ENCODE measurements around the gene HACD1.
"Not testable (repeated sequence)": the region's sequence is repeated elsewhere in the genome, so short reads cannot be mapped to it uniquely, and the experiment has no call there.

Gene HACD1

GRCh38 chr10:17640331-17640816 is 23.2 kb upstream of the HACD1 start:
- DNase-seq, result no peak

GRCh38 chr10:17637869-17638268 is 20.7 kb upstream of the HACD1 start:
- no peak for DNase-seq

GRCh38 chr10:17633353-17633752 is 16.2 kb upstream of the HACD1 start:
- no peak for DNase-seq

- not testable (repeated sequence) for DNase-seq
Measured at GRCh38 chr10:17632590-17632989, 15.4 kb upstream of the HACD1 start.

GRCh38 chr10:17626656-17627055 is 9.5 kb upstream of the HACD1 start:
- DNase-seq, result no peak

- no peak for DNase-seq
Measured at GRCh38 chr10:17624996-17625395, 7.8 kb upstream of the HACD1 start.

GRCh38 chr10:17622061-17622460 is 4.9 kb upstream of the HACD1 start:
- no peak for DNase-seq

GRCh38 chr10:17616403-17617030 is 657 bp downstream of the HACD1 start:
- DNase-seq, result peak in 2 of 4 experiments; percentile 6 to 11

GRCh38 chr10:17609523-17610079 is 7.6 kb downstream of the HACD1 start:
- DNase-seq, result no peak

GRCh38 chr10:17607603-17608332 is 9.4 kb downstream of the HACD1 start:
- no peak for DNase-seq

GRCh38 chr10:17607060-17607459 is 10.1 kb downstream of the HACD1 start:
- no peak for DNase-seq

GRCh38 chr10:17606547-17607040 is 10.6 kb downstream of the HACD1 start:
- DNase-seq, result no peak

GRCh38 chr10:17605936-17606335 is 11.2 kb downstream of the HACD1 start:
- no peak for DNase-seq

GRCh38 chr10:17599089-17599488 is 18.1 kb downstream of the HACD1 start:
- no peak for DNase-seq

- no peak for DNase-seq
Measured at GRCh38 chr10:17597386-17597785, 19.8 kb downstream of the HACD1 start.

GRCh38 chr10:17590969-17591645 is 26.1 kb downstream of the HACD1 start:
- DNase-seq, result no peak

GRCh38 chr10:17589316-17589715 is 27.9 kb downstream of the HACD1 start:
- DNase-seq, result not testable (repeated sequence)

- no peak for DNase-seq
Measured at GRCh38 chr10:17588420-17588819, 28.8 kb downstream of the HACD1 start.

- DNase-seq, result not testable (repeated sequence)
Measured at GRCh38 chr10:17587321-17587720, 29.9 kb downstream of the HACD1 start.

- DNase-seq, result no peak
Measured at GRCh38 chr10:17586821-17587234, 30.3 kb downstream of the HACD1 start.

GRCh38 chr10:17585016-17585415 is 32.2 kb downstream of the HACD1 start:
- DNase-seq, result no peak

GRCh38 chr10:17580885-17581284 is 36.3 kb downstream of the HACD1 start:
- no peak for DNase-seq

GRCh38 chr10:17578603-17579002 is 38.6 kb downstream of the HACD1 start:
- no peak for DNase-seq
